OCI-LY1 (cell line): ENCODE results near the gene GSK3B.

Experiments
- H2AFZ ChIP-seq: fragments of 200-600 bp; sonication (generic), shearing (Covaris generic); 2 replicates; pipeline ENCODE4 v1.6.0; 2014; ENCODE audit warnings: antibody characterized with exemption, mild to moderate bottlenecking, low read length
- H3F3A ChIP-seq: fragments of 200-600 bp; sonication (generic), shearing (Covaris generic); 2 replicates; pipeline ENCODE4 v1.6.0; 2014; ENCODE audit warnings: mild to moderate bottlenecking, antibody characterized with exemption, low read length, moderate library complexity; ENCODE audit not compliant: insufficient read depth
- H3K27ac ChIP-seq: fragments of 200-600 bp; sonication (generic); 2 replicates; pipeline ENCODE4 v1.5.1; 2014; ENCODE audit warnings: low read length, mixed run types, mild to moderate bottlenecking, low read depth; ENCODE audit not compliant: poor library complexity, severe bottlenecking
- H3K27me3 ChIP-seq: fragments of 200-600 bp; sonication (generic); 2 replicates; pipeline ENCODE4 v1.6.0; 2014; ENCODE audit warnings: antibody characterized with exemption, mild to moderate bottlenecking, low read length, moderate library complexity; ENCODE audit not compliant: insufficient read depth
- H3K36me3 ChIP-seq: fragments of 200-600 bp; sonication (generic); 2 replicates; pipeline ENCODE4 v1.6.1; 2014; ENCODE audit warnings: mild to moderate bottlenecking, antibody characterized with exemption, low read length, moderate library complexity, mixed read lengths; ENCODE audit not compliant: insufficient read depth
- H3K4me1 ChIP-seq: fragments of 200-600 bp; sonication (generic); 2 replicates; pipeline ENCODE4 v1.5.1; 2014; ENCODE audit warnings: mild to moderate bottlenecking, low read length, moderate library complexity; ENCODE audit not compliant: insufficient read depth, severe bottlenecking
- H3K4me2 ChIP-seq: fragments of 200-600 bp; sonication (generic), shearing (Covaris generic); 2 replicates; pipeline ENCODE4 v1.6.1; 2014; ENCODE audit warnings: low read length
- H3K4me3 ChIP-seq: fragments of 200-600 bp; sonication (generic); 2 replicates; pipeline ENCODE4 v1.5.1; 2014; ENCODE audit warnings: low read length, low read depth, mild to moderate bottlenecking, mixed read lengths; ENCODE audit not compliant: poor library complexity, severe bottlenecking
- H3K79me2 ChIP-seq: fragments of 200-600 bp; shearing (Covaris generic); 2 replicates; pipeline ENCODE4 v1.6.1; 2016; ENCODE audit warnings: mixed run types, low read length, mixed read lengths; ENCODE audit not compliant: insufficient read depth
- H3K9ac ChIP-seq: fragments of 200-600 bp; sonication (generic), shearing (Covaris generic); 2 replicates; pipeline ENCODE4 v1.6.1; 2014; ENCODE audit warnings: mild to moderate bottlenecking, low read length, mixed read lengths
- H3K9me2 ChIP-seq: fragments of 200-600 bp; sonication (generic), shearing (Covaris generic); 2 replicates; pipeline ENCODE4 v1.6.1; 2014; ENCODE audit warnings: low read depth, mild to moderate bottlenecking, low read length, mixed read lengths
- H3K9me3 ChIP-seq: fragments of 200-600 bp; shearing (Covaris generic); 2 replicates; pipeline ENCODE4 v1.6.1; 2014; ENCODE audit warnings: low read length, mixed read lengths
- H4K20me1 ChIP-seq: fragments of 200-600 bp; sonication (generic), shearing (Covaris generic); 2 replicates; pipeline ENCODE4 v1.6.0; 2016; ENCODE audit warnings: mild to moderate bottlenecking, low read length; ENCODE audit not compliant: insufficient read depth
- EZH2 ChIP-seq: fragments of 200-600 bp; sonication (generic), shearing (Covaris generic); IDR thresholded peaks from 2 replicates; pipeline ENCODE4 v1.8.0; 2017; ENCODE audit warnings: borderline replicate concordance, mixed run types, mild to moderate bottlenecking, antibody characterized with exemption, low read length, moderate library complexity, mixed read lengths
- TF ChIP-seq, protein P1 (sequence below): fragments of 200-600 bp; sonication (generic), shearing (Covaris generic); IDR thresholded peaks from 2 replicates; pipeline ENCODE4 v1.5.1; 2017; ENCODE audit warnings: mild to moderate bottlenecking, antibody characterized with exemption, low read length, moderate library complexity, mixed read lengths

GSK3B gene

DNA sequence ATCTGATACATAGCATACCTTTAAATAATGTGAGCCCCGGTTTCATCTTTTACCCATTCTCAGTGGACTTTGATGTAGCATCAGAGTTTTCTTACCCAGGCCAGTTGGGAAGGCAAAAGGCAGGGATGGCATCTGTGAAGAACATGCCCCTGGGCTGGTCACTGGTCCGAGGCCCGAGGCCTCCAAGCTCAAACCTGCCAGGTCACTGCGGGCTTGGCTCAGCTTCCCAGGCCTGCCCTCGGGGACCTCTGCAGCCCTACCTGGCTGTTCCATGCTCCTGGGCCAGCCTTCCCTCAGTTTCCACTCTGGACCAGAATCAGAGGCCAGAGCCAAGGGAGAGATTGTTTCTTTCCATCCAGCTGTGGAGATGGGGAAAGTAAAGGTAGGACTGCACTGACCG lies 285.4 kb downstream of the GSK3B start:
- no peak overlapping the region for H3K27ac ChIP-seq
- no peaks in the 10 kb centered on the region for H4K20me1 ChIP-seq
- H3F3A ChIP-seq = no peaks in the 10 kb centered on the region
- H3K4me1 ChIP-seq = peaks cover 15% of the 10 kb centered on the region
- no peak overlapping the region for H3K9ac ChIP-seq
- H3K9me3 ChIP-seq = no peaks in the 10 kb centered on the region
- no peaks in the 10 kb centered on the region for H3K9me2 ChIP-seq
- H3K4me2 ChIP-seq = no peak overlapping the region
- TF ChIP-seq, protein P1, sequence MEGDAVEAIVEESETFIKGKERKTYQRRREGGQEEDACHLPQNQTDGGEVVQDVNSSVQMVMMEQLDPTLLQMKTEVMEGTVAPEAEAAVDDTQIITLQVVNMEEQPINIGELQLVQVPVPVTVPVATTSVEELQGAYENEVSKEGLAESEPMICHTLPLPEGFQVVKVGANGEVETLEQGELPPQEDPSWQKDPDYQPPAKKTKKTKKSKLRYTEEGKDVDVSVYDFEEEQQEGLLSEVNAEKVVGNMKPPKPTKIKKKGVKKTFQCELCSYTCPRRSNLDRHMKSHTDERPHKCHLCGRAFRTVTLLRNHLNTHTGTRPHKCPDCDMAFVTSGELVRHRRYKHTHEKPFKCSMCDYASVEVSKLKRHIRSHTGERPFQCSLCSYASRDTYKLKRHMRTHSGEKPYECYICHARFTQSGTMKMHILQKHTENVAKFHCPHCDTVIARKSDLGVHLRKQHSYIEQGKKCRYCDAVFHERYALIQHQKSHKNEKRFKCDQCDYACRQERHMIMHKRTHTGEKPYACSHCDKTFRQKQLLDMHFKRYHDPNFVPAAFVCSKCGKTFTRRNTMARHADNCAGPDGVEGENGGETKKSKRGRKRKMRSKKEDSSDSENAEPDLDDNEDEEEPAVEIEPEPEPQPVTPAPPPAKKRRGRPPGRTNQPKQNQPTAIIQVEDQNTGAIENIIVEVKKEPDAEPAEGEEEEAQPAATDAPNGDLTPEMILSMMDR = no peak
- TF ChIP-seq EZH2 = no peak
- no peaks in the 10 kb centered on the region for H3K27me3 ChIP-seq
- H3K36me3 ChIP-seq = no peaks in the 10 kb centered on the region
- H2AFZ ChIP-seq = no peak overlapping the region
- H3K4me3 ChIP-seq = no peak overlapping the region
- H3K79me2 ChIP-seq = no peaks in the 10 kb centered on the region

DNA sequence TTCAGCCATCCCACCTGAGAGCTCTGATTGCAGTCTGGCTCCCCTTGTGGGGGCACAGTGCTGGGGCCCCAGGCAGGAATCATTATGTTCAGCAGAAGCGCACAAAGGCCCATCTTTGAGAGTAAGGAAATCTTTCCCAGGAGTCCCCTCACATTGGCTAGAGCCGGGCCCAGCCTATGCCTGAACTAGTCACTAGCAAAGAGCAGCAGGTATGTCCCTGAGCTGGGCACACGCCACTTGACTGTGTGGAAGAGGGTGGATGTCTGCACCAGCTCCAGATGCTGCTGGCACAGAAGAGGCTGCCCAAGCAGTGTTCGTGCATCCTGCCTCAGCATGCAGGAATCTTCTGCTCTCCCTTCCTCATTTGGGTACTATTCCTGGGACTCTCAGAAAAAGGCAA lies 286.0 kb downstream of the GSK3B start:
- no peaks in the 10 kb centered on the region for H3K9me2 ChIP-seq
- no peak overlapping the region for H3K27ac ChIP-seq
- no peaks in the 10 kb centered on the region for H3K9me3 ChIP-seq
- no peaks in the 10 kb centered on the region for H4K20me1 ChIP-seq
- peaks cover 15% of the 10 kb centered on the region for H3K4me1 ChIP-seq
- no peaks in the 10 kb centered on the region for H3K79me2 ChIP-seq
- H3F3A ChIP-seq = no peaks in the 10 kb centered on the region
- no peaks in the 10 kb centered on the region for H3K27me3 ChIP-seq
- no peak overlapping the region for H3K9ac ChIP-seq
- no peak overlapping the region for H3K4me2 ChIP-seq
- H2AFZ ChIP-seq = no peak overlapping the region
- no peaks in the 10 kb centered on the region for H3K36me3 ChIP-seq
- TF ChIP-seq EZH2 = no peak
- TF ChIP-seq, protein P1 = no peak
- H3K4me3 ChIP-seq = no peak overlapping the region

DNA sequence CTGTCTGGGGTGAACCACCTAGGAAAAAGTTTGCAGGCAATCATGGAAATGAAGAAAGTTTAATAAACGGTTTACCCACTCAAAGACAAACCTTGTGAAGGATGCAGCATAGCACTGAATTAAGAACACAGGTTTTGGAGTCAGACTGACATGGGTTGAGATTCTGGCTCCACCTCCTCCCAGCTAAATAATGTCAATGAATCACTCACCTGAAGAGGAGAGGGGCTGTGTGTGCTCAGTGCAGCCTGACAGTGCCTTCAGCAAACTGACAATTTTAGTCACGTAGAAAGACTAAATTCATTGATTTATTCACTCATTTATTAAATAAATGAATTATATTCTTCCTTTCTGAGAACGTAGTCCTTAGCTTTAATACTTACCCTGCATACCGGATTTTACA lies 293.4 kb downstream of the GSK3B start:
- H4K20me1 ChIP-seq = no peaks in the 10 kb centered on the region
- H3K36me3 ChIP-seq = no peaks in the 10 kb centered on the region
- H3K4me3 ChIP-seq = no peak overlapping the region
- H3K9me2 ChIP-seq = no peaks in the 10 kb centered on the region
- no peaks in the 10 kb centered on the region for H3K79me2 ChIP-seq
- TF ChIP-seq EZH2 = no peak
- TF ChIP-seq, protein P1 = no peak
- H3K4me2 ChIP-seq = no peak overlapping the region
- H3K27me3 ChIP-seq = no peaks in the 10 kb centered on the region
- H3K9me3 ChIP-seq = no peaks in the 10 kb centered on the region
- no peak overlapping the region for H3K27ac ChIP-seq
- no peak overlapping the region for H2AFZ ChIP-seq
- H3F3A ChIP-seq = no peaks in the 10 kb centered on the region
- H3K4me1 ChIP-seq = no peaks in the 10 kb centered on the region
- no peak overlapping the region for H3K9ac ChIP-seq
